ENCODE measurements around the gene MB21D2.
"Not testable (repeated sequence)": the region's sequence is repeated elsewhere in the genome, so short reads cannot be mapped to it uniquely, and the experiment has no call there.

Gene MB21D2

GRCh38 chr3:192858849-192859585 lies 58.6 kb downstream of the MB21D2 start:
- DNase-seq (ENCODE audit: low read depth): no peak

- DNase-seq (ENCODE audit: low read depth): peak; percentile 34
Measured at GRCh38 chr3:192857260-192857661, 60.4 kb downstream of the MB21D2 start.

GRCh38 chr3:192855434-192855833 lies 62.2 kb downstream of the MB21D2 start:
- no peak for DNase-seq (ENCODE audit: low read depth)

DNA sequence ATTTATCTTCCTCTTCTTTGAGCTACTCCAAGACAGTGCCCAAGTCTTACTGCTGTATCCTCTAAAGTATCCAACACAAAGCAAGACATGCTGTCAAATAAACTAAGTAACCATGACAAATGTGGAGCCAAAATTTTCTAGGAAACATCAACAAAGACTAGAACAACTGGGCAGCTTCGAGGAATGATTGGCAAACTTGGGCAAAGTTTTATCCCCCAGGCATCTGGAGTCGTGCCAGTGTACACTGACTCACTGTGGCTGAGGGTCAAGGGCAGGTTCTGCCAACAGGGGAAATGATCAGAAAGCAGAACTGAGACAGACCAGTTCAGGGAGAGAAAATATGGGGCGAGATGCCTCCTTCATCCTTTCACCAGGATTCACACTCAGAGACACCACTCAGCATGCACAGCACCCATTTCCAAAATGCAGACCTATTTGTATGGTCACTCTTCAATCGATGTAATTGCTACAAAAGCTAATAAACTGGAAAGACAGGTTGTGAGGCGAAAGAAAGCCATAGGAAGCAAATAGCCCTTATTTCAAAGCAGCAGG lies 65.8 kb downstream of the MB21D2 start:
- DNase-seq (ENCODE audit: low read depth): peak; percentile 67

DNA sequence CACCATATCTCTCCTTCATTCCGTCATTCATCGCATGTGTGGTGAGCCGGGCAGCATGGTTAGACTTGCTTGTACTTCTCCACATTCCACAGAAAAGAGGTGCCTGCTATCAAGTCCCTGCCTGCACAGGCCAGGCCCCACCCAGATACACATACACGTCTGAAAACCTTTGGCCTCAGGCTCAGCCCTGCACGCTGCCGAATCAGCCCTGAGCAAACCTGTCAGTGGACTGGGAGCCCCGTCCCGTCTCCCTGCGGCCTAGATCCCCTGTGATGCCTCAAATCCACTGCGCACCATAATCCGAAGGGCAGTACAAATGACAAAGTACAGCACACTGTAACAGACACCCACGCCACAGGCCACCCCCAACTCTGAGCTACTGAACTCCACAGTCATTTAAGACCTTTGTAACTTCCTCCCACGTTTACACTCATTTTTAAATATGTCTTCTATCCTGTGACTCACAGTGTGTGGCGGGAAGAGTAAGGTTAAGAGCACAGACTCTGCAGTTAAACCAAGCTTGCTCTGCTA lies 67.1 kb downstream of the MB21D2 start:
- DNase-seq (ENCODE audit: low read depth): no peak

DNA sequence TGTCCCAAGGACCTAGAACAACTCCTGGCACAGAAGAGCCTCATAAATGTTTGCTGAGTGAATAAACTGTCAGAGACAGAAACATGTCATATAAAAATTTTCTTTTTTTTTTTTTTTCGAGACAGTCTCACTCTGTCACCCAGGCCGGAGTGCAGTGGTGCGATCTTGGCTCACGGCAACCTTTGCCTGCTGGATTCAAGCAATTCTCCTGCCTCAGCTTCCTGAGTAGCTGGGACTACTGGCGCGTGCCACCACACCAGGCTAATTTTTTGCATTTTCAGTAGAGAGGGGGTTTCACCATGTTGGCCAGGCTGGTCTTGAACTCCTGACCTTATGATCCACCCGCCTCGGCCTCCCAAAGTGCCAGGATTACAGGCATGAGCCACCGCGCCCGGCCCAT lies 67.8 kb downstream of the MB21D2 start:
- not testable (repeated sequence) for DNase-seq (ENCODE audit: low read depth)

DNA sequence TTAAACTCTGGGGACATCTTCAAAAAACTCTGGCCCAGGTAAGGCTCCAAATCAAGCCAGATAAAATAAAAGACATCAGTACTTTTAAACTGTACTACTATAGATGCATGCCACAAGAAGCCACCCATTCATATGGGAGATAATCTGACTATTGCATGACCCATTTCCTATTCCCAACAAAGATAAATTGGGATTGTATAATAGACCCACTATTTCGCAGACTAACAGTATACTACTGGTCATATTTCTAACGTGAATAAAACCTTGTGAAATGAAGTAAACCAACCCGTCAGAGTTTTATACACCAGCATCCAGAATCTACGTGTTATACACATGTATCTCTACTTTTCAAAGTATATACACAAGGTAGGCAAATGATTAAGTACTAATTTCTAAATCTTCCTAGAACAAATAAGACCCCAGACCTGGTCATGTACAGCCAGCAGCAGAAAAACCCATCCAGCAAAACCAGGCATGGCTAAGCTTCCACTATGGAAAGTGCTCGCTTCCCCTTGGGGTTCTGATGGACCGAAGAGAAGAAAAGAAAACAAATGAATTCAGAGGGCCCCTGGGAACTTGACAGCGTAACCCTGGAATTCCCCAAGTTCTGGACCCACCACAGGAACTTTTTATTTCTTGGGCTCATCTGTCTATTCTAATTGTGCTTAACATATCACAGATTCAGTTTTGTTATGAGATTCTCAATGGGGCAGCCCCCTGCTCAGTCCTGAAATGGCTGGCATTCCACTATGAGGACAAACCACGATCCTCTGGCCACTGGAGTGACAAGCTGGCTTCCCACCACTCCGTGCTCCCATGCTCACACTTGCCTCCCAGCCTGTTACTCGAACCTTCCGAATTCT lies 69.1 kb downstream of the MB21D2 start:
- DNase-seq (ENCODE audit: low read depth): no peak

DNA sequence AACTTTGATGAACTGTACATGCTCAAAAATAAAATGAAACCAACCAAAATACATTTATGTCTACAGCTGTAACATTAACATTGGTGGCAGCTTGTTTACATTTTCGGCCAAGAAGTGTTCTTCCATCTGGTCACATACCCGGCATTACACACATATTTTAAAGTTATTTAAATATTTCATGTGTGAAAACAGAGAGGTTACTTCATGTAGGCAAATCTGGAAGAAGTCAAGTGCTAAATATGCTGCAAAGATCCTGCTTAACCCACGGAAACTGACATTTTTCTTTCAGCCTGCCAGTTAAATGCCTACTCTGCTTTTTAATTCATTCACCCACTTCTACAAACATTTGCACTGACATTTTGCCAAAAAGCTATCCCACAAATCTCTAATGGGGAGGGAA lies 69.7 kb downstream of the MB21D2 start:
- no peak for DNase-seq (ENCODE audit: low read depth)

DNA sequence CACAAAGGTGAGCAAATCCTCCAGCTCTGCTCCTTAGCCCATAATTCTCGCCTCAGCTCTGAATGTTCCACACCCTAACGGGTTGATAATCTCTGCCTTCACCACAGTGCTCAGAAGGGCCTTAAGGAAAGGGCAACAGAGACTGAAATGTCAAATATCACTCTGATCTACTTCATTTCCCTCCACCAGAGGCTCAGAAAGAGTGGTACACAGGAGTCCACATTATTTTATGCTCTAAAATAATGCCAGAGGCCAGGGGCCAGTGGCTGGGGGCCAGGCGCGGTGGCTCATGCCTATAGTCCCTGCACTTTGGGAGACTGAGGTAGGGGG lies 72.2 kb downstream of the MB21D2 start:
- no peak for DNase-seq (ENCODE audit: low read depth)

- no peak for DNase-seq (ENCODE audit: low read depth)
Measured at GRCh38 chr3:192844836-192845525, 72.7 kb downstream of the MB21D2 start.

GRCh38 chr3:192844486-192844765 lies 73.2 kb downstream of the MB21D2 start:
- no peak for DNase-seq (ENCODE audit: low read depth)

- DNase-seq (ENCODE audit: low read depth): no peak
Measured at GRCh38 chr3:192843723-192844485, 73.8 kb downstream of the MB21D2 start.

- no peak for DNase-seq (ENCODE audit: low read depth)
Measured at GRCh38 chr3:192843119-192843518, 74.5 kb downstream of the MB21D2 start.

DNA sequence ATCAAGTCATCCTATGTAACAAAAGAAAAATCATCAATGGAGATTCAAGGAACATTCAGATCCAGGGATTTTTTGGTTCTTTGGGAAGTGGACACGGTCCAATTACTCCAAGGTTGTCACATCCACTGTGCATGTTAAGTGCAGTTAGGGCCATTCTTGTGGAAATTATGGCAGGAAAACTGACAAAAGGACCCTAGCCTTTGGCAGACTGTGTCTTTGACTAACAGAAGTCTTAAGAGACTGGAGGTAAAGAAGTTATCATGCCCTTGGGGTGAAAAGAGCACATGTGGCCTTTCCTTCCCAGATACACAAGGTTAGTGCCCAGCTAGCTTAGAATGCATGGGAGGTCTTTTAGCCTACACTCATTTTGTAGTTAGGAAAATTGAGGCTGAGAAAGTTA lies 74.9 kb downstream of the MB21D2 start:
- no peak for DNase-seq (ENCODE audit: low read depth)

DNA sequence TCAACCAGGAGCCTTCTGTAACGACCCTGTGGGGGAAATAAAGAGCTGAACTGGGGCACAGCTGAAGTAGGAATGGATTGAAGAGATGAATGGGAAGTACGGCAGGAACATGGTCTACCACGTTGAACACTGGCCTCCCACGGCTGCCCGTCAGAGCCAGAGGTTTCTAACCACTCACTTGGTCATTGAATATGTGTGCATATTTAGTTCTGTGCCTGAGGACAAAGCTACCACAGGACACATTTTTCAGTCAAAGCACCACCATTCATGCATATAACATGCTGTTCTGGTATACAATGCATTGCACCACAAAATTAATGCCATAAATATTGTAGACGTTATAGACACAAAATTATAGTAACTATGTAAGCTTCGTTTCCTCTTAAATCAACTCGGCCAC lies 75.5 kb downstream of the MB21D2 start:
- no peak for DNase-seq (ENCODE audit: low read depth)

DNA sequence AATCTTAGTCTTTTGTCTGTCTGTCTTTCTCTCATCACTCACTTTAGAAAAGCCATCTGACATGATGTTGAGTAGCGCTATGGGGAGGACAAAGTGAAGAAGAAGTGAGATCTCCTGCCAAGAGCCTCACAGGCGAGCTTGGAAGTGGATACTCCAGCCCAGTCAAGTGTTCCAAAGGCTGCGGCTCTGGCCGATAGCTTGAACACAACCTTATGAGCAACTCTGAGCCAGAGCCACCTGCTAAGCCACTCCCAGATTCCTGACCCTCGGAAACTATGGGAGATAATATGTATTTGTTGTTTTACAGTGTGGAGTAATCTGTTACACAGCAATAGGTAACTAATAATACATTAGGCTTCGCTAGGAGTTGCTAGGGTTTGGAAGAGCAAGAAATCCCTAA lies 76.2 kb downstream of the MB21D2 start:
- no peak for DNase-seq (ENCODE audit: low read depth)

DNA sequence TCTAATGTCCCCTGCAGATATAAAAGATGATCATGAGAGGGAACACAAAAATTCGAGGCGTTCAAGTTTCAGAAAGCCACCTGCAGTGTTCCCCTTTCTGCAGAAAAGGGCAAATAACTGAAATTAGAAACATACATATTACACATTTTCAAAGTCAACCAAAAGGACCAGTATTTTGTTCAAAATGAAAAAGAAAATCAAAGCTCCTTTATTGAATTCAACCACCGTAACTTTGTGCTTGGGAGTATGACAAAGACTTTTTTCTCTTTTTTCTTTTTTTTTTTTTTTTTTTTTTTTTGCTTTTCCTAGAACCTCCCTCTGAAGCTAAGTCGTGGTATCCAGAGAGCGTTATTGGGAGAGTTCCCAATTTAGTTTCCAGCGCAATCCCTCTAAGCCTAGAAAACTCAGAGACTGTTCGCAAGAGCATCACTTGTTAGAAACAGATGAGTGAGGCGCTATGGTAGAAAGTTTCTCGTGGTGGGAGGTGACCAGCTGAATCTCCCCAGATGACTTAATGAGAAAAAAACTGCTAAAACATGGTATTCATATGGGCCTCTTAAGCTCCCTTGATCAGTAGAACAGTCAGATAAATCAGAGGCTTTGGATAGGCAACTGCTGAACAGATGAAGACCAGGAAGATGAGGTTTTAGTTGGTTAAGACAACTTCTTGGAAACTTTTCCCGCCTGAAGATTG lies 77.4 kb downstream of the MB21D2 start:
- DNase-seq (ENCODE audit: low read depth): no peak

- DNase-seq (ENCODE audit: low read depth): peak; percentile 45
Measured at GRCh38 chr3:192835818-192836815, 81.5 kb downstream of the MB21D2 start.

GRCh38 chr3:192834428-192834827 lies 83.2 kb downstream of the MB21D2 start:
- DNase-seq (ENCODE audit: low read depth): no peak
